IMR-90 (cell line): ENCODE results near the gene FAM219A. TPM values are rescaled to one million over a fixed set of nuclear protein-coding genes. Genes with fewer than 3 reads are reported as not detected.

Experiments used
- ATAC-seq: fragments of 200-7000 bp; cut with Tn5 transposase; 2 replicates; pipeline ENCODE4 v1.9.1; 2020; ENCODE audit warnings: low read depth, mild to moderate bottlenecking, moderate library complexity
- BruUV-seq: library from RNA; stranded (reverse); fragments of 400-500 nt; replicated peaks from 2 replicates; lab custom pipeline; 2021; lab: Mats Ljungman, UMichigan
- CTCF ChIA-PET: fragments of 300-600 bp; formaldehyde crosslinking; extraction: SDS; loops from one replicate; lab custom pipeline; 2021; ENCODE audit warnings: antibody characterized with exemption; lab: Yijun Ruan, JAX
- POLR2A ChIA-PET: fragments of 300-600 bp; sonication (Branson Sonifier 250); formaldehyde crosslinking; loops from one replicate; lab custom pipeline; 2022; ENCODE audit warnings: antibody characterized with exemption; ENCODE audit not compliant: unreplicated experiment; lab: Charles Lee
- DNase-seq: peaks from one replicate; pipeline ENCODE4 v3.0.0; 2013
- H2AFZ ChIP-seq: replicated peaks from 2 replicates; pipeline ENCODE3; 2013; ENCODE audit warnings: low read length, mild to moderate bottlenecking; ENCODE audit not compliant: poor library complexity
- H2AK5ac ChIP-seq: 2 replicates; pipeline ENCODE4 v1.6.1; 2013; ENCODE audit warnings: low read depth, low read length, inconsistent platforms
- H2AK9ac ChIP-seq: replicated peaks from 2 replicates; pipeline ENCODE3; 2013; ENCODE audit warnings: mild to moderate bottlenecking, low read depth, low read length, moderate library complexity; ENCODE audit not compliant: poor library complexity
- H2BK120ac ChIP-seq: 2 replicates; pipeline ENCODE4 v1.6.1; 2013; ENCODE audit warnings: low read depth, low read length, inconsistent platforms
- H2BK15ac ChIP-seq: 3 replicates; pipeline ENCODE4 v1.6.1; 2013; ENCODE audit warnings: low read depth, low read length, inconsistent platforms
- H2BK20ac ChIP-seq: 2 replicates; pipeline ENCODE4 v1.6.1; 2013; ENCODE audit warnings: low read depth, mild to moderate bottlenecking, inconsistent platforms, low read length, moderate library complexity
- H2BK5ac ChIP-seq: 2 replicates; pipeline ENCODE4 v1.6.1; 2013; ENCODE audit warnings: mild to moderate bottlenecking, low read depth, low read length, inconsistent platforms; ENCODE audit not compliant: poor library complexity, severe bottlenecking
- H3K14ac ChIP-seq: replicated peaks from 2 replicates; pipeline ENCODE4 v1.6.1; 2013; ENCODE audit warnings: low read depth, low read length, inconsistent platforms
- H3K18ac ChIP-seq: 2 replicates; pipeline ENCODE4 v1.6.1; 2013; ENCODE audit warnings: low read depth, low read length, control low read depth
- H3K23ac ChIP-seq: 2 replicates; pipeline ENCODE4 v1.6.1; 2013; ENCODE audit warnings: low read depth, low read length, inconsistent platforms
- H3K27ac ChIP-seq: 2 replicates; pipeline ENCODE4 v1.5.1; 2013; ENCODE audit warnings: mild to moderate bottlenecking, control low read depth, low read length; ENCODE audit not compliant: insufficient read depth
- H3K27me3 ChIP-seq: 2 replicates; pipeline ENCODE4 v1.6.1; 2013; ENCODE audit warnings: low read length; ENCODE audit not compliant: control insufficient read depth, insufficient read depth
- H3K36me3 ChIP-seq: 2 replicates; pipeline ENCODE4 v1.6.1; 2013; ENCODE audit warnings: low read length, mixed read lengths; ENCODE audit not compliant: control insufficient read depth, insufficient read depth
- H3K4ac ChIP-seq: 2 replicates; pipeline ENCODE4 v1.6.1; 2013; ENCODE audit warnings: low read depth, low read length, inconsistent platforms
- H3K4me1 ChIP-seq: 2 replicates; pipeline ENCODE4 v1.6.1; 2013; ENCODE audit warnings: low read length, mixed read lengths; ENCODE audit not compliant: control insufficient read depth, insufficient read depth
- H3K4me2 ChIP-seq: 2 replicates; pipeline ENCODE4 v1.6.1; 2013; ENCODE audit warnings: low read depth, mild to moderate bottlenecking, control low read depth, low read length, moderate library complexity
- H3K4me3 ChIP-seq: 2 replicates; pipeline ENCODE4 v1.5.1; 2013; ENCODE audit warnings: low read depth, mild to moderate bottlenecking, control low read depth, low read length, moderate library complexity; ENCODE audit not compliant: insufficient read depth
- H3K56ac ChIP-seq: 2 replicates; pipeline ENCODE4 v1.6.1; 2013; ENCODE audit warnings: low read length, inconsistent platforms; ENCODE audit not compliant: insufficient read depth; ENCODE audit errors: extremely low read depth
- H3K79me1 ChIP-seq, 2 experiments: 2 replicates each; pipeline ENCODE4 v1.6.1; 2013; ENCODE audit warnings: low read length in 2 of 2, inconsistent platforms in 1 of 2, low read depth in 1 of 2
- H3K9ac ChIP-seq: 2 replicates; pipeline ENCODE4 v1.6.1; 2013; ENCODE audit warnings: low read depth, low read length, control low read depth
- H3K9me1 ChIP-seq: 2 replicates; pipeline ENCODE4 v1.6.1; 2013; ENCODE audit warnings: low read length, inconsistent platforms; ENCODE audit not compliant: insufficient read depth
- H3K9me3 ChIP-seq: 2 replicates; pipeline ENCODE4 v1.6.1; 2013; ENCODE audit warnings: low read length; ENCODE audit not compliant: control insufficient read depth, insufficient read depth
- H4K20me1 ChIP-seq: 2 replicates; pipeline ENCODE4 v1.6.1; 2013; ENCODE audit warnings: low read length, inconsistent platforms; ENCODE audit not compliant: insufficient read depth
- H4K5ac ChIP-seq: 2 replicates; pipeline ENCODE4 v1.6.1; 2013; ENCODE audit warnings: mild to moderate bottlenecking, low read depth, low read length, control low read depth
- H4K8ac ChIP-seq, 2 experiments: 2 replicates each; pipeline ENCODE4 v1.6.1; 2013; ENCODE audit warnings: low read depth in 2 of 2, low read length in 2 of 2, control low read depth in 1 of 2, inconsistent platforms in 1 of 2
- H4K91ac ChIP-seq: 2 replicates; pipeline ENCODE4 v1.6.1; 2013; ENCODE audit warnings: low read depth, low read length, inconsistent platforms; ENCODE audit not compliant: insufficient read depth
- BHLHE40 ChIP-seq: fragments of 150-350 bp; IDR thresholded peaks from 2 replicates; pipeline ENCODE4 v1.6.1; 2016; ENCODE audit warnings: mild to moderate bottlenecking, low read depth, low read length
- MXI1 ChIP-seq: IDR thresholded peaks from 2 replicates; pipeline ENCODE4 v1.6.1; 2012; ENCODE audit warnings: low read depth, mild to moderate bottlenecking, low read length, moderate library complexity, borderline replicate concordance
- WGBS, 2 experiments: methylation state at CpG; one replicate each; pipeline versions ENCODE4 v1.1.5 to v1.1.7; 2013; ENCODE audit warnings: missing lambda C conversion rate in 2 of 2; ENCODE audit not compliant: insufficient read length in 1 of 2; ENCODE audit errors: extremely low coverage in 2 of 2; 5-methylcytosine and 5-hydroxymethylcytosine counted together
- dilution Hi-C: fragments of 300-500 bp; cut with HindIII; formaldehyde crosslinking; loops from one replicate; pipeline ENCODE4 v1.14.3; 2018; ENCODE audit warnings: low sequenced_read_pairs; ENCODE audit not compliant: unreplicated experiment
- in situ Hi-C: fragments of 300-500 bp; cut with MboI; formaldehyde crosslinking; loops from 3 replicates; pipeline ENCODE4 v1.14.3; 2019; ENCODE audit warnings: low sequenced_read_pairs, inconsistent platforms, mixed read lengths
- intact Hi-C: fragments of 100-400 bp; cut with micrococcal nuclease; formaldehyde crosslinking; loops from 2 replicates; pipeline ENCODE4 v1.10.0; 2022
- polyA plus RNA-seq, 3 experiments: library from polyadenylated mRNA; depleted of rRNA; stranded (reverse); fragments of >200 nt; gene quantifications; 2 replicates each; pipeline ENCODE4 v1.2.3, GENCODE V29; 2012; ENCODE audit warnings: low replicate concordance in 1 of 3
- total RNA-seq: library from RNA; depleted of rRNA; stranded (reverse); fragments of >200 nt; gene quantifications from 2 replicates; pipeline ENCODE4 v1.2.3, GENCODE V29; 2012

Gene FAM219A
- total and polyA plus RNA-seq, 2 of the 4 experiments (the other 2 are of a cell fraction): 4.8 to 20.8 TPM

DNA sequence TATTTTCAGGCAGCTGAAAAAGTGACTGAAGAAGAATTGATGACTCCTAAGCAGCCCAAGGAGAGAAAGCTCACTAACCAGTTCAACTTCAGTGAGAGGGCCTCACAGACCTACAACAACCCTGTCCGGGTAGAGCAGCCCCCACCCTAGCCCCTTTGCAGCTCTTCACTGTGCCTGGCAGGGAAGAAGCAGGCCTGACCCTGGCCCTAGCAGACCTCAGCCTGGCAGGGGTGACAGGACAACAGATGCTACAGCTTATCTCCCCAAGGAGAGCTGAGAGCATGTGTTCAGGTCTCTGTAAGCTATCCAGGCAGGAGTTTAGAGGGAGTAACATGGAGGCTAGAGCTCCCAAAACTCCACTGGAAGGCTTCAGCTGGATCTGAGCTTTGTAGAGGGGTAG, 32.0 kb upstream of the FAM219A start:
- Histone ChIP-seq H3K9ac (no peak overlapping the region), H3K36me3 (no peaks in the 10 kb centered on the region), H2AFZ (no peak overlapping the region), H3K18ac (no peak overlapping the region), H3K9me1 (no peaks in the 10 kb centered on the region), H2BK20ac (no peak overlapping the region), H3K27me3 (peaks cover 27% of the 10 kb centered on the region), H3K14ac (no peak overlapping the region), H2AK5ac (no peak overlapping the region), H3K23ac (no peak overlapping the region), H3K56ac (no peak overlapping the region), H2BK15ac (no peak overlapping the region), H4K5ac (no peak overlapping the region), H2BK5ac (no peak overlapping the region), H3K4me2 (no peak overlapping the region), H4K8ac (no peak overlapping the region), H3K27ac (no peak overlapping the region), H3K4ac (no peak overlapping the region), H3K4me1 (no peaks in the 10 kb centered on the region), H4K91ac (no peak overlapping the region), H3K9me3 (no peaks in the 10 kb centered on the region), H3K79me1 (no peaks in the 10 kb centered on the region), H4K20me1 (no peaks in the 10 kb centered on the region; the same call in 1 of the 2 replicates), H3K4me3 (no peak overlapping the region), H2BK120ac (no peak overlapping the region), H2AK9ac (no peak overlapping the region)
- DNase-seq (no peak), ATAC-seq (no peak)
- no peak for TF ChIP-seq BHLHE40
- TF ChIP-seq MXI1: no peak
- no CpG with 5 or more reads among the region's 1 CpG for WGBS, 2 experiments
- intact Hi-C loops: no loop called here
- POLR2A ChIA-PET: no interaction called here
- no TSS peak for BruUV-seq
- in situ Hi-C loops: loop anchor here (5.0 to 10.0 kb wide), 2 partner anchors 56 to 83 kb away; no protein-coding TSS in a partner anchor
- dilution Hi-C loops: no loop called here
- CTCF ChIA-PET: interaction anchor here (1.4 kb wide), 1 partner anchor 8 kb away, joined by 4 read pairs; no protein-coding TSS in a partner anchor
